A549 (cell line): Measurements from ENCODE around the gene CEACAM7.

Source experiments
- CBX2 ChIP-seq: fragments of 200-600 bp; sonication (generic); IDR thresholded peaks from 2 replicates; pipeline ENCODE4 v1.6.1; 2016; ENCODE audit warnings: low read depth, mild to moderate bottlenecking, borderline replicate concordance
- CHD2 ChIP-seq: fragments of 150-350 bp; IDR thresholded peaks from 2 replicates; pipeline ENCODE4 v1.6.1; 2014; ENCODE audit warnings: low read length; ENCODE audit not compliant: partially characterized antibody
- CTCF ChIP-seq: fragments of >200 bp; sonication (Bioruptor Twin); formaldehyde crosslinking; IDR thresholded peaks from 3 replicates; pipeline ENCODE4 v1.5.1; 2016
- ELK1 ChIP-seq: fragments of 150-350 bp; IDR thresholded peaks from 2 replicates; pipeline ENCODE4 v1.6.1; 2014; ENCODE audit warnings: low read depth, mild to moderate bottlenecking, low read length
- EP300 ChIP-seq, 2 experiments: fragments of >200 bp; sonication (Bioruptor Twin); formaldehyde crosslinking; IDR thresholded peaks; 2 replicates in 1 of 2; 3 replicates in 1 of 2; pipeline ENCODE4 v1.6.1; 2016 to 2017
- GATA3 ChIP-seq: IDR thresholded peaks from 2 replicates; pipeline ENCODE4 v1.6.1; 2012; ENCODE audit warnings: borderline replicate concordance
- HOXA7 ChIP-seq: fragments of 250-450 bp; sonication (Bioruptor Pico); IDR thresholded peaks from 2 replicates; pipeline ENCODE4 v1.5.0; 2020; ENCODE audit warnings: mild to moderate bottlenecking, moderate library complexity
- KDM5A ChIP-seq: fragments of 200-600 bp; sonication (generic); IDR thresholded peaks from 2 replicates; pipeline ENCODE4 v1.6.1; 2016; ENCODE audit warnings: antibody characterized with exemption, mild to moderate bottlenecking
- POLR2A ChIP-seq: IDR thresholded peaks from 2 replicates; pipeline ENCODE4 v1.6.1; 2012; ENCODE audit warnings: mild to moderate bottlenecking, low read length
- REST ChIP-seq: fragments of 200-600 bp; sonication (generic); IDR thresholded peaks from 2 replicates; pipeline ENCODE4 v1.6.1; 2016; ENCODE audit warnings: antibody characterized with exemption, mild to moderate bottlenecking, moderate library complexity
- RNF2 ChIP-seq: fragments of 200-600 bp; sonication (generic); IDR thresholded peaks from 2 replicates; pipeline ENCODE4 v1.6.1; 2016; ENCODE audit warnings: low read depth, mild to moderate bottlenecking, antibody characterized with exemption, moderate library complexity, borderline replicate concordance
- SMC3 ChIP-seq: fragments of >200 bp; sonication (Bioruptor Twin); formaldehyde crosslinking; IDR thresholded peaks from 3 replicates; pipeline ENCODE4 v1.6.1; 2018; ENCODE audit warnings: inconsistent platforms
- USF2 ChIP-seq: fragments of 450-650 bp; IDR thresholded peaks from 2 replicates; pipeline ENCODE4 v1.6.1; 2014; ENCODE audit warnings: antibody characterized with exemption
- ZFP36 ChIP-seq: fragments of 450-650 bp; IDR thresholded peaks from 2 replicates; pipeline ENCODE4 v1.6.1; 2014; ENCODE audit warnings: borderline replicate concordance; ENCODE audit not compliant: partially characterized antibody

GRCh38 chr19:41688098-41688497, at the start of gene CEACAM7:
- no peak for TF ChIP-seq POLR2A
- no peak for TF ChIP-seq EP300 (IDR thresholded peaks at IDR 0.05)
- no peak for TF ChIP-seq USF2
- TF ChIP-seq CTCF: no peak
- no peak for TF ChIP-seq ELK1
- no peak for TF ChIP-seq CHD2
- TF ChIP-seq REST: no peak
- TF ChIP-seq HOXA7: no peak
- TF ChIP-seq KDM5A: no peak
- TF ChIP-seq RNF2: no peak
- TF ChIP-seq ZFP36: no peak
- TF ChIP-seq SMC3: no peak
- TF ChIP-seq GATA3: no peak
- TF ChIP-seq CBX2: no peak
